Activated gamma-delta T cell treated with anti-CD3 and anti-CD28 coated beads, Interleukin-2, amount 50 U/mL, for 16 hours (primary cell): ENCODE results near the gene CHN1.

Source experiments
- DNase-seq: peaks from one replicate; pipeline ENCODE4 v3.0.0-alpha.2; 2020; ENCODE audit warnings: low read depth

Gene CHN1

GRCh38 chr2:174971868-174972781 is 33.1 kb downstream of the CHN1 start:
- no peak for DNase-seq

GRCh38 chr2:174970092-174970491 is 35.1 kb downstream of the CHN1 start:
- no peak for DNase-seq

- DNase-seq = no peak
Observed at GRCh38 chr2:174969091-174969734, 36.0 kb downstream of the CHN1 start.

DNA sequence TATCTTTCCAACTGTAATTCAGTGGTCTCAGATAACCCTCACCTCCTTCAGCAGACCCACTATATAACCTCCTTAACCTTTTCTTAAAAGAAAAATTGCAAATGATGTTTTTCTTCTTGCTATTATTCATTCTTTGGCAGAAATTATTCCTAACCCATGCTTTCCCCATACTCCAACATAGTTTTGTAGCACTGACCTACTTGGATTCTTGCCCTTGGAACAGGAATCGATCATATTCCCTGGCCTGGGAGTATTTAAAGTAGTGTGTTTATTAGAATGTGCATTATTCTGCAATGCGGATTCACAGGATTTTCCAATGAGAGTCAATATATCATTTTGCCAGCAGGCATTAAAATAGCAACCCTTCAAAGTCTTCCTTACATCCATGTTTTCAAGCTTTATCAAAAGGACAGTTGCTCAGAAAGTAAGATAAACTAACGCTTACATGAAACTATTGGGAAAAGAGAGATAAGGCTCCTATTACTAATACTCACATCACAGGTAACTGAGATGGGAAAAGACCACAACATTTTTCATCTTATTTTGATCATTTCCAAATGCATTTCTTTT is 37.4 kb downstream of the CHN1 start:
- DNase-seq = no peak

DNA sequence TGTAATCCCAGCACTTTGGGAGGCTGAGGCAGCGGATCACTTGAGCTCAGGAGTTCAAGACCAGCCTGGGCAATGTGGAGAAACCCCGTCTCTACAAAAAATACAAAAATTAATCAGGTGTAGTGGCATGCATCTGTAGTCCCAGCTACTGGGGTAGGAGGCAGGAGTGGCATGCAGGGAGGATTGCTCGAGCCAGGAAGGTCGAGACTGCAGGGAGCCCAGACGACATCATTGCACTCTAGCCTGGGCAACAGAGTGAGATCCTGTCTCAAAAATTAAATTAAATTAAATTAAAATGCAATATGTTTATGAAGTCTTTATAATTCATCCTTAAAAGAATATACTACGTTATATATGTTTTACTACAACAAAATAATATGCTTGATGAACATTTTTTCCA is 38.1 kb downstream of the CHN1 start:
- no peak for DNase-seq

DNA sequence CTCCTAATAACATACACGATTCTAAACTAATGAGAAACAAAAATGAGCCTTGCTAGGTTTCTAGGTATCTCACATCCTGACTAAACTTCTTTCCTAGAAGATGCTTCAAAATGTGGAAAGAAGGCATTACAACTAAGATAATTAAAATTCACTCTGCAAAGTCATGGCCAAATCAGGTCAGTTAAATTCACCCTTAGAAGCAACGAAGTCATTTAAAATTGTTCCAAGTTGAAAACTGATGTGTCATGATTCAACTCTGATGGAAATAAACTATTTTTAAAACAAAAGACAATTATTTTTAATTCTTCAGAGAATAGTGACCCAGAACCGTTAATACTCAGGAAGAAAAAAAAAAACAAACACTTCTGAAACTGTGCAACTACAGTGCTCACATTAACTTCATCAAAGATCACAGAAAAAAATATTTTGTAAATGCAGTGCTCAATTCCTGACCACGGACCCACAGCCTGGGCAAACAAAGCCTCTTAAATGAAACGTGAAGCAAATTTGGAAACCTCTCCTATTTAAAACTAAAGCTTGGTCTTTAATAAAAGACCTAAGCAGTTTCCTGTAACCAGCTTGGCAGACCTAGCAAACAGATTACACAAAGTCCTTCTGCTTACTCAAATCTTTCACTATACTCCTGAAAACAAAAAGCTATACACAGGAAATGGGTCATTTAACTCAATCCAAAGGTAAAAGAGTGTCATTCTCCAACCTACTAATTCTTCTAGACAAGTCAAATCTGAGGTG is 39.0 kb downstream of the CHN1 start:
- DNase-seq = no peak

DNA sequence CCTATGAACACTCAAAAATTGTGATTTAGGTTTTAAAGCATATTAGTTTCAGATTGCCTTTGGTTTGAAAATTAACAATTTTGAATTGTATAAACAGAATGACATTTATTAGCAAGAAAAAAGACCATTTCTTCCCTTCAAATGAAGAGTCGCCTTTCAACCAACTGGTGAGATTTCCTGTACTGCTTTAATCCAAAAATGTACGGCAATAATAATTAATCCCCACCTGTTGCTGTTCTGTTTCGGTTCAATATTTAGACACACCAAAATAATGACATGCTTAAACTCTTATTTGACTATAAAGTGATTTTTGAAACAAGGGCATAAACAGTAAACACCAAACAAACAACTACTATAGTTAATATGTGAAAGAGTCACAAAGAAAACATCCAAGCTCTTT is 39.6 kb downstream of the CHN1 start:
- no peak for DNase-seq

GRCh38 chr2:174964404-174964803 is 40.8 kb downstream of the CHN1 start:
- no peak for DNase-seq

GRCh38 chr2:174963437-174964400 is 41.5 kb downstream of the CHN1 start:
- DNase-seq = no peak

DNA sequence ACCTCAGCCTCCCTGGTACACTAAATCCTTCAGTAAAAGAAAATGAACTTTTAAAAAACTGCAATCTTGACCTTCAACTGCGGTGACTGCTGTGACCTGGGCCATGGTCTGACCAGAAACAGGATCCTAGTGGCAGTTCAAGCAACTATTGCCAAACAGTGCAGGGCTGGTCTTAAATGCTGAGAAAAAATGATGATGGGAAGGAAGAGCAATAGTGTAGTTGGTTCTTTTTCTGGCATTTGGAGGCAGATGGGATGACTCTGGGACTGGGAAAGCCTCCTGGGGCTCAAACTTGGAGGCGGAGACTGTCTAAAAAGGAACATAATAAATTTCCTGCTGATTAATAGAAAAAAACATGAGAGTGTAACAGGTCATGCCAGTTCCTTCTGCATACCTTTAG is 45.4 kb downstream of the CHN1 start:
- no peak for DNase-seq

DNA sequence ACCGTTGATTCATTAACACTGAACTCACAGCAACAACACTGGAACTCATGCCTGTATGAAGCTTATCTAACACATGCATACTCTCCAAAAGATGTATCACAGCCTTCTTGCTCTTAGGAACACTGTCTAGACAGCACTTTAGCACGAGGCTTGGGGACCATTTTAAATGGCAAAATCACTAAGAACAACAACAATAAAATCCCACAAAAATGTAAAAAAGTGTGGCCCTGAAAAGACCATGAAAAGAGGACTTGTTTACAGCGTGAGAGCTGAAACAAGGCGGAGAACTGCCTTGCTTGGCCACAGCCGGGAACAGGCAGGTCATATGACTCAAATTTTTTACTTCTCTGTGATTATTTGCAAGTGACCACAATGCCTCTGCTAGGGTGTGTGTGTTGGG is 48.1 kb downstream of the CHN1 start:
- no peak for DNase-seq

DNA sequence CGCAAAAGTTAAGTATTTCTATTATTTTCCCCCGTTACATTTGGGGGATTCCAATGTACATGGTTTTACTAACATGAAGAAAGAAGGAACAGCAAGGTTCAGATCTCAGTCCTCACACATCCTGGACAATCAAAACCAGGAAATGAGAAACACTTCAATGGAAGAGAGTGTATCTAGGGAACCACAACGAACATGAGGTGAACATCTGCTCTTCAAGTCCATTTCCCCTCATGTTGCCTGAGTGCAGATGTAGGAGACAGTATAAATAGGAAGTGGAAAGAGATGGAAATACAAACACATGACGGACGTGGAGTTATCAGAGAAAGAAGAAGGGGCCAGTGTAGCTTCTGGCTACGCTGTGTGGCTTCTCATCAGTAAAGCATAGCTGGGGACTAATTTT is 52.6 kb downstream of the CHN1 start:
- DNase-seq = no peak

DNA sequence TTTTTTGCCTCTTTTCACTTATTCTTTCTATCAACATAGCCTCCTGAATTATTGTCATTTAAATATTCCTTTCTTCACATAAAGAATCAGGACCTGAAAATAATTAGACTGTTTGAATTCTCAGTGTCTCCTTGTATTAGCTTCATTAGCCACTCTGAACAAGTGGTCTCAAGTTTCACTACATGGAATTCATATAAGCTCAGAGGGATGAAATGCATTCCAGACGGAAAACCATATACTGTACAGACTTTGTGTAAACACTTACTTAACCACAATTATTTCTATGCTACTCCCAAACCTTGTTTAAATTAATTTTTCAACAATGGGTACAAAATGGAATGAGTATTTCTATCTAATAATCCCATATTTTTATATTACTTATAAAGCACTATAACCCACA is 53.4 kb downstream of the CHN1 start:
- DNase-seq = no peak

DNA sequence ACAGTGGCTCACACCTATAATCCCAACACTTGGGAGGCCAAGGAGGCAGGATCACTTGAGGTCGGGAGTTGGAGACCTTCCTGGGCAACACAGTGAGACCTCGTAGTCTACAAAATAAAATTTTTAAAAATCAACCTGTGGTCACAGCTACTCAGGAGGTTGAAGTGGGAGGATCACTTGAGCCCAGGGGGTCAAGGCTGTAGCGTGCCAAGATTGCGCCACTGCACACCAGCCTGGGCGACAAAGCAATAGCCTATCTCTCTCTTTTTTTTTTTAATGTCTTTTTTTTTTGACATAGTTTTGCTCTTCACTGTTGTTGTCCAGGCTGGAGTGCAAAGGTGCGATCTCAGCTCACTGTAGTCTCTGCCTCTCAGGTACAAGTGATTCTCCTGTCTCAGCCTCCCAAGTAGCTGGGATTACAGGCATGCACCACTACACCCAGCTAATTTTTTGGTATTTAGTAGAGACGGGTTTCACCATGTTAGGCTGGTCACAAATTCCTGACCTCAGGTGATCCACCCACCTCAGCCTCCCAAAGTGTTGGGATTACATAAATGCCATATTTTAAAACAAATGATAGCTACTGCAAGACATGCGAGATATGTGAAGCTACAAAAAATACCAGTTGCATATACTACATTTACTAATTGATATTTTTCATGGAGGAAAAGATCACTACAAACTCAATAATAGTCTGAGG is 55.0 kb downstream of the CHN1 start:
- no peak for DNase-seq

DNA sequence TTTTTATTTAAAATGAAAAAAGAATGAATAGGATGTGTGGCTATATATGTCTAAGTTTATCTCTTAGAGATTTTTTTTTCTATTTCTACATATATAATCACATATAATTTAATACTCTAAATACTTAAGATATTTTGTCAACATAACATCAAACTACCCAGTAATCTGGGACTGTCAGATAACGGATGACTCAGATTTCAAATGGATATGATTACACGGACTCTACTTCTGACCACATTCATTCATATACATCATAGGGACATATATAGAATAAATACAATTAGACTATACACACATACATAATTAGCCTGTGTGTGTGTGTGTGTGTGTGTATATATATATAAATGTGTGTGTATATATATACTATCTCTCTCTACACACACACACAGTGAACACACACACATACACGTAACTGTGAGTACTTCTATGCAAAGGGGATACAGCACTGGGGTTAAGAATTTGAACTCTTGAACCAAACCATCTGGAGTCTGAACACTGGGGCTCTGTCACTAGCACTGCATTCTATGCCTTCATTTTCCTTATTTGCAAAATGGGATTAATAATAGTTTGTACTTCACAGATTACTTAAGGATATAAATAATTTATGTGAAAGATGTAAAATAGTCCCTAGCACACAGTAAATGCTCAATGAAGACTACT is 59.5 kb downstream of the CHN1 start:
- DNase-seq = no peak

- no peak for DNase-seq
Observed at GRCh38 chr2:174939046-174939445, 66.1 kb downstream of the CHN1 start.

DNA sequence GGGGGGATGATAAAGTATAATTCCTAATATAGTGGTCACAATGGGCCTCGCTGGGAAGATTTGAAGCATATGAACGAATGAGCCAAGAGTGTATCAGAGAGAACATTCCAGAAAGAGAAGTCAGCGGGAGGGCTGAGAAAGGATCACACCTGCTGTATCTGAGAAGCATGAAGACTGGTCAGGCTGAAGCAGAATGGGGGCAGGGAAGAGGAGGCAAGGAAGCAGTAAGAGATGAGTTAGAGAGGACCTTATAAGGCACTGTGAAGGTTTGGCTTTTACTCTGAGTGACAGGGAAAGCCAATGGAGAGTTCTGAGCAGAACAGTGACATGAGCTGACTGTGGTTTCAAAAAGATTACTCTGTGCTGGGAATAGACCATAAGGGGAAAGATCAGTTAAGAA is 73.5 kb downstream of the CHN1 start:
- DNase-seq = no peak

DNA sequence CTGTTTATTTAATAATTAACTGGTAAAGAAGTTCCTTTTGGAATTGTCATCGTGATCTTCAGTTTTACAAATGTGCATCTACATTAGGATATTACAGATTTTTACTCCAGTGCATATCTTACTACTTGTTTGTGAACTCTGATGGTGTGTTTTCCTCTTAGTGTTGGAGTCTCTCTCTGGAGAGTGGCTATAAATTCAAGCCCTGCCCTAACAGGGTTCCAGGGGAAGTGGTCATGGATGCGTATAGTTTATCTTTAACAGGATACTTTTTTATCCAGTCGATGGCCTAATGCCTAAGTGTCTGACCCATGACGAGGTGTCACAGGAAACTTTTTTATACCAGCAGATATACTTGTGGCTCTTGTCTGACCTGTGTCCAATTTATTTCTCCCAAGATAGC is 75.4 kb downstream of the CHN1 start:
- DNase-seq = no peak

DNA sequence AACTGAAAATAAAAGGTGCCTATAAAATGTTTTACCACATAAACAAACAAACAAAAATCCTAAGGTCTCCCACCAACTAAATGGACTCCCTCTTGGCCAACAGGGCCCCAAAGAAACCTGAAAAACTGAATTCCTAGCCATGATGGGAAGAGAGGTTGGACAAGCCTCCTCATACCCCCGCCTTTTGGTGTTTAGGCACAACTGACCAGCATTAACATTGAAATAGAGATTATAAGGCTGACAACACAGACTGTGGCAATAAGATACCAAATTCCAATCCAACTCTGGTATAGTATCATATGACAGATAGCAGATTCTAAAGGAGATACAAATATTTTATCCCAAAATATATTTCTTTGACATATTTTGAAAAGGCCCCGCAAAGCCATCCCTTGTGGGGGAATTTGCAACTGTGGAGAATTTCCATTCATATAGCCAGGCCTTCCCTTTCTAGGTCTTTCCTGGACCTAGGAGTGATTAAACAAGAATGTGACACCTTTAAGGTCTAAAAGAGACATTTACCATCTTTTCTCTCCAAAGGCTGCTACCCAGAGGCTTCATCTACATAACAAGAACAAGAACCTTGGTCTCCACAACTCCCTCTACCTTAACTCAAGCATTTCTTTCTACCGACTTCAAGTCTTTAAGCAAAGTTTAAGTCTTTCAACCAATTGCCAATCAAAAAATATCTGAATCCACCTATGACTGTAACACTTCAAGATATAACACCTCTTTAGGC is 80.0 kb downstream of the CHN1 start:
- DNase-seq = no peak
